Progenitor cell of endocrine pancreas (in vitro differentiated cells): ENCODE results near the gene AKAP8. TPM values are rescaled to one million over a fixed set of nuclear protein-coding genes. Genes with fewer than 3 reads are reported as not detected.
"Not testable (repeated sequence)": the region's sequence is repeated elsewhere in the genome, so short reads cannot be mapped to it uniquely, and the experiment has no call there.

Experiments used
- DNase-seq: peaks from one replicate; pipeline ENCODE4 v3.0.0; 2021; ENCODE audit warnings: low spot score; ENCODE audit not compliant: unreplicated experiment
- H3K27ac Mint-ChIP-seq: 2 replicates; pipeline ENCODE4 v1.8.0; 2021; ENCODE audit warnings: mild to moderate bottlenecking, moderate library complexity, mixed read lengths
- H3K27me3 Mint-ChIP-seq: 2 replicates; pipeline ENCODE4 v1.8.0; 2021; ENCODE audit warnings: mixed read lengths
- H3K36me3 Mint-ChIP-seq: 2 replicates; pipeline ENCODE4 v1.8.0; 2022; ENCODE audit warnings: mixed read lengths; ENCODE audit not compliant: insufficient read depth
- H3K4me1 Mint-ChIP-seq: 2 replicates; pipeline ENCODE4 v1.8.0; 2021; ENCODE audit warnings: low read depth, mixed read lengths
- H3K4me3 Mint-ChIP-seq: 2 replicates; pipeline ENCODE4 v1.8.0; 2021; ENCODE audit warnings: low read depth, mild to moderate bottlenecking, moderate library complexity, mixed read lengths
- H3K9me3 Mint-ChIP-seq: 2 replicates; pipeline ENCODE4 v1.8.0; 2021; ENCODE audit warnings: low read depth, mixed read lengths
- total RNA-seq: library from RNA; stranded (reverse); gene quantifications from 2 replicates; pipeline ENCODE4 v1.2.1, GENCODE V29; 2021
- TF ChIP-seq, protein P1 (sequence below): fragments of 200-600 bp; sonication (generic); IDR thresholded peaks from one replicate; pipeline ENCODE4 v1.5.0; 2021; ENCODE audit warnings: antibody characterized with exemption, mild to moderate bottlenecking; ENCODE audit not compliant: unreplicated experiment

Gene AKAP8
- total RNA-seq, 1 donor from 2014 or later: 44.0 TPM

DNA sequence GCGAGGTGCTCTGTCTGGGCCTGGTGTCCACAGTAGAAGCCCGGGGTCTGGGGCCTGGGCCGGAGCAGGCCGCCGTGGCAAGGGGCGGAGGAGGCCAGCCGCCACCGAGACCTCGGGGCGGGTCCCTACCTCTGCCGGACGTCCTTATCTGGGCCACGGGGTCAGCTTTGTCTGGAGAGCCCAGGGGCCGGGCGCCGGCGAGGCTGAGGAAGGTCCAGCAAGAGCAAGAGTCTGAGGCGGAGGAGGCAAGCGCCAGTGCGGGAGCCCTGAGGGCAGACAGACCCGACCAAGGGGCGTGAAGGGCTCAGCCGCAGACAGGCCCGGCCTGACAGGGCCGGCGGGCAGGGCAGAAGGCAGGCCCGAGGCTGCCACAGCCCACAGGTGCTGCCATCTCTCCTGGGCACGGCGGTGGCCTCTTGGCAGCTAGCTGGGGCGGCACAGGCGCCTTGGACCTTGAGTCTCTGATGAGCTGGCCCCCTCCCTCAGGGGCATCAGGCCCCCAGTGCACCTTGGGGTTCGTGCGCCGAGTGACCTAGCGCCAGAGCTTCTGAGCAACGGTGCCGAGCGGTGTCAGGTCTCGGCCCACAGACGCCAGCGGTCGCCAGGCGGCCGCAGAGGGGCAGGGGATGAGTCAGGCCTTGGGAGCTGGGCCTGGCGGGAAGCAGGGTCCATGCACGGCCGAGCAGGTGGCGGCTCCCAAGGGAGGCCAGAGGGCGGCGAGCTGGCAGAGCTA, 19.1 kb upstream of the AKAP8 start:
- H3K4me3 Mint-ChIP-seq: no peak overlapping the region
- H3K27ac Mint-ChIP-seq: no peak overlapping the region
- H3K4me1 Mint-ChIP-seq: no peaks in the 10 kb centered on the region
- no peaks in the 10 kb centered on the region for H3K9me3 Mint-ChIP-seq
- H3K36me3 Mint-ChIP-seq: peaks cover 26% of the 10 kb centered on the region
- TF ChIP-seq, protein P1, sequence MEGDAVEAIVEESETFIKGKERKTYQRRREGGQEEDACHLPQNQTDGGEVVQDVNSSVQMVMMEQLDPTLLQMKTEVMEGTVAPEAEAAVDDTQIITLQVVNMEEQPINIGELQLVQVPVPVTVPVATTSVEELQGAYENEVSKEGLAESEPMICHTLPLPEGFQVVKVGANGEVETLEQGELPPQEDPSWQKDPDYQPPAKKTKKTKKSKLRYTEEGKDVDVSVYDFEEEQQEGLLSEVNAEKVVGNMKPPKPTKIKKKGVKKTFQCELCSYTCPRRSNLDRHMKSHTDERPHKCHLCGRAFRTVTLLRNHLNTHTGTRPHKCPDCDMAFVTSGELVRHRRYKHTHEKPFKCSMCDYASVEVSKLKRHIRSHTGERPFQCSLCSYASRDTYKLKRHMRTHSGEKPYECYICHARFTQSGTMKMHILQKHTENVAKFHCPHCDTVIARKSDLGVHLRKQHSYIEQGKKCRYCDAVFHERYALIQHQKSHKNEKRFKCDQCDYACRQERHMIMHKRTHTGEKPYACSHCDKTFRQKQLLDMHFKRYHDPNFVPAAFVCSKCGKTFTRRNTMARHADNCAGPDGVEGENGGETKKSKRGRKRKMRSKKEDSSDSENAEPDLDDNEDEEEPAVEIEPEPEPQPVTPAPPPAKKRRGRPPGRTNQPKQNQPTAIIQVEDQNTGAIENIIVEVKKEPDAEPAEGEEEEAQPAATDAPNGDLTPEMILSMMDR: no peak
- no peaks in the 10 kb centered on the region for H3K27me3 Mint-ChIP-seq
- DNase-seq: no peak

DNA sequence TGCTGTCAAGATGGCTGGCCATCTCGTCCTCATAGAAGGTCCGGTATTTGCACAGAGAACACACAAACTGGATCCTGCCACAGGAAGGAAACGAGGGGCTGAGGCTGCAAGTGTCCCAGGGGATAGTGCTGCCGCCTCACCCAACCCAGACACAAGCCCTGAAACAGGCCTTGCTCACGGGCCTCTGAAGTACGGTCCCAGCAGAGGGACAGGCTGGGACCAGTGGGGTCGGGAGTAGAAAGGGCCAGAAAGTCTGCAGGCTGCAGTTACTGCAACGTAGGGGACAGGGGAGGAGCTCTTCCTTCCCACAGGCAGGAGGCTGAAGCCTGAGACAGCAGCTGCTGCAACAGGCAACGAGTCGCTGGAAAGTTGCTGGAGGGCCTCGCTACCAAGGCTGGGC, 18.2 kb upstream of the AKAP8 start:
- no peaks in the 10 kb centered on the region for H3K4me1 Mint-ChIP-seq

DNA sequence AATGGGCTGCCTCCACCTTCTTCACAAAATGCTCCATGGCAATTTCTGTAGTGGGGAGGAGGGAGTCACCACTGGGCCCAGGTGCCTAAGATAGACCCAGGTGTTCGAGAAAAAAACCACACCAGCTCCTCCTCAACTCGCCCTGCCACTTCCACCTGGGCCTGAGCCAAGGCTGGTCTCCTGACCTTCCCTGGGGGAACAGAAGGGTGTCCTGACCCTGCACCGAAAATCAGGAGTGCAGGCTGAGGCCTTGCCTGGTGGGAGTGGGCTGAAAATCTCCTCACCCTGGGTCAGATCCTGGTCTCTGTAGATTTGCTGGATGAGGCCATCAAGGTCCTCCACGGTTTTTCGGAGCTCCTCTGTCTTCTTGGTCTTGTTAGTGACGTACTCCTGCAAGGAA, 17.6 kb upstream of the AKAP8 start:
- DNase-seq: no peak
- no peak overlapping the region for H3K27ac Mint-ChIP-seq

More for the DNA sequence above, 18.2 kb upstream of the AKAP8 start:
- TF ChIP-seq, protein P1: no peak
- H3K4me3 Mint-ChIP-seq: no peak overlapping the region
- H3K9me3 Mint-ChIP-seq: no peaks in the 10 kb centered on the region
- no peak overlapping the region for H3K27ac Mint-ChIP-seq
- peaks cover 33% of the 10 kb centered on the region for H3K36me3 Mint-ChIP-seq
- no peaks in the 10 kb centered on the region for H3K27me3 Mint-ChIP-seq
- no peak for DNase-seq

DNA sequence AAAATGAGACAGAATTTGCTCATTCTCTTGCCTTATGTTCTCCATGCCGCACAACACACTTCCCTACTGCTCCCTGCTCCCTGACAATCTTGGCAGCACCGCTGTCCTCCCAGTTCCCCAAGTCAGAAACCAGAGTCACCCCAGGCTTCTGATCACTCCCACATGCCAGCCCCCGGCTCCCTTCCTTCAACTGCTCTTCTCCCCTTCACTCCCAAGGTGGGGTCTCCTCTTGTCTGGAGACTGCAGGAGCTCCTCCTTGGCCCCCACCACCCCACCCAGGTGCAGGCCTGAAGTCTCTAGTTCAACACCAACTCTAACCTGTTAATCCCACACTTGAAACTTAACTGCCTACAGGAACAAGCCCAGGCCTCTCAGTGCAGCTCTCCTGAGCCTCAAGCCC, 16.8 kb upstream of the AKAP8 start:
- Mint-ChIP-seq H3K27me3 (no peaks in the 10 kb centered on the region), H3K4me3 (no peak overlapping the region), H3K9me3 (no peaks in the 10 kb centered on the region), H3K27ac (peak overlapping the region; percentile 34), H3K36me3 (peaks cover 34% of the 10 kb centered on the region), H3K4me1 (no peaks in the 10 kb centered on the region)
- TF ChIP-seq, protein P1: no peak
- no peak for DNase-seq

More for the DNA sequence above, 17.6 kb upstream of the AKAP8 start:
- no peak overlapping the region for H3K4me3 Mint-ChIP-seq
- H3K9me3 Mint-ChIP-seq: no peaks in the 10 kb centered on the region
- no peaks in the 10 kb centered on the region for H3K4me1 Mint-ChIP-seq
- peaks cover 34% of the 10 kb centered on the region for H3K36me3 Mint-ChIP-seq
- TF ChIP-seq, protein P1: no peak
- no peaks in the 10 kb centered on the region for H3K27me3 Mint-ChIP-seq

DNA sequence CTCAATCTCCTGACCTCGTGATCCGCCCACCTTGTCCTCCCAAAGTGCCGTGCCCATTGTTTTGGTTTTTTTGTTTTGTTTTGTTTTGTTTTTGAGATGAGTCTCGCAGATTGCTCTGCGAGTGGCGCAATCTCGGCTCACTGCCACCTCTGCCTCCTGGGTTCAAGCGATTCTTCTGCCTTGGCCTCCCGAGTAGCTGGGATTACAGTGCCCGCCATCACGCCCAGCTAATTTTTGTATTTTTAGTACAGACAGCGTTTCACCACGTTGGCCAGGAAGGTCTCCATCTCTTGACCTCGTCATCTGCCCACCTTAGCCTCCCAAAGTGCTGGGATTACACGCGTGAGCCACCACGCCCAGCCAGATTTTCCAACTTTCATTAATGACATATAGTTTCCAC, 15.7 kb upstream of the AKAP8 start:
- Mint-ChIP-seq H3K36me3 (peaks cover 35% of the 10 kb centered on the region), H3K27ac (peak overlapping the region; percentile 52)
- H3K4me1 Mint-ChIP-seq, H3K9me3 Mint-ChIP-seq, DNase-seq, H3K27me3 Mint-ChIP-seq, H3K4me3 Mint-ChIP-seq: not testable (repeated sequence)

DNA sequence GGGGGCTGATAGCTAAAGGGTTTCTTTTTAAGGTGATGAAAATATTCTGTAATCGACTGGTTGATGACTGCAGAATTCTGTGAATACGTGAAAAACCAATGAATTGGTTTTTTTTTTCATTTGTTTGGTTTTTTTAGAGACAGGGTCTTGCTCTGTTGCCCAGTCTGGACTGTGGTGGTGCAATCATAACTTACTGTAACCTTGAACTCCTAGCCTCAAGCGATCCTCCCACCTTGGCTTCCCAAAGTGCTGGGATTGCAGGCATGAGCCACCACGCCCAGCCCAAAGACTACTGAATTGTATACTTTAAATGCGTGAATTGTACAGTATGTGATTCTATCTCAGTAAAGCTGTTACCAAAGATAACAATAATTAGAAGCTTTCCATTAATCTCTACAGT, 14.8 kb upstream of the AKAP8 start:
- H3K9me3 Mint-ChIP-seq: no peaks in the 10 kb centered on the region
- H3K4me1 Mint-ChIP-seq: no peaks in the 10 kb centered on the region
- H3K27me3 Mint-ChIP-seq: no peaks in the 10 kb centered on the region
- no peak overlapping the region for H3K27ac Mint-ChIP-seq
- no peak for DNase-seq
- H3K36me3 Mint-ChIP-seq: peaks cover 37% of the 10 kb centered on the region
- TF ChIP-seq, protein P1: no peak
- H3K4me3 Mint-ChIP-seq: no peak overlapping the region
